ENCODE results near the gene RNF224.

DNA sequence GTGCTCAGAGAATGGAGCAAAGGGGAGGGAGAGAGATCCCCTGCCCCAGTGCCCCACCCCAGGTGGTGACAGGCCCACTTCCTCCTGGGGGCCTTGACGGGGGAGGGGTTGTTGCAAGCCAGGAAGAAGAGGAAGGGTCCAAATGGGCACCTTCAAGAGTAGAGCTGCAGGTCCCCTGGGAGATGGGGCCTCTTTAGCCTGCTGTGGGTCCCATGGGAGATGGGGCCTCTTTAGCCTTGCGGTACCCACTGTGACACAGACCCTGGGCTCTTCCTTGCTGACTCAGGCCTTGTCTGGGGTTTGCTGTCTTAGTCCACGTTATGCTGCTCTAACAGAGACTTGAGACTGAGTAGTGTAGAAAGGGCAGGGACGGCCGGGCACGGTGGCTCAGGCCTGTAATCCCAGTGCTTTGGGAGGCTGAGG, 40.6 kb downstream of the RNF224 start:
- no peak for TF ChIP-seq POLR2AphosphoS5 (IDR thresholded peaks at IDR 0.05; ENCODE audit: low read depth, low read length)
- no peak for TF ChIP-seq POLR2A (IDR thresholded peaks at IDR 0.05; ENCODE audit: low read depth, low read length)
- TF ChIP-seq POU2F2 (IDR thresholded peaks at IDR 0.05; ENCODE audit: low read depth, low read length), result no peak
